Epithelial cell of proximal tubule (primary cell): ENCODE results near the gene ANKRD13A. TPM values are rescaled to one million over a fixed set of nuclear protein-coding genes. Genes with fewer than 3 reads are reported as not detected.

ENCODE experiments used
- DNase-seq: peaks from one replicate; pipeline ENCODE4 v3.0.0-alpha.2; 2011; ENCODE audit warnings: low read depth
- H3K4me3 ChIP-seq: 2 replicates; pipeline ENCODE4 v1.5.1; 2011; ENCODE audit warnings: low read depth, mild to moderate bottlenecking, low read length
- CTCF ChIP-seq: conservative IDR thresholded peaks from 2 replicates; pipeline ENCODE4 v1.5.1; 2012; ENCODE audit warnings: low read depth, mild to moderate bottlenecking, low read length
- total RNA-seq: library from RNA; depleted of rRNA; stranded (reverse); fragments of >200 nt; gene quantifications from 2 replicates; pipeline ENCODE4 v1.2.3, GENCODE V29; 2015

The ANKRD13A gene
- total RNA-seq, 1 donor from 2014 or later, result 43.8 TPM

- no peak for DNase-seq
- H3K4me3 ChIP-seq, result no peak overlapping the region
- no peak for TF ChIP-seq CTCF
Measured at GRCh38 chr12:110029290-110029815, 30.1 kb downstream of the ANKRD13A start.

GRCh38 chr12:110033888-110034287 is 34.7 kb downstream of the ANKRD13A start:
- no peak overlapping the region for H3K4me3 ChIP-seq
- no peak for DNase-seq
- TF ChIP-seq CTCF, result no peak

- no peak for TF ChIP-seq CTCF
- H3K4me3 ChIP-seq, result no peak overlapping the region
- no peak for DNase-seq
Measured at GRCh38 chr12:110035534-110036104, 36.4 kb downstream of the ANKRD13A start.

GRCh38 chr12:110037315-110037714 is 38.1 kb downstream of the ANKRD13A start:
- no peak for TF ChIP-seq CTCF
- no peak overlapping the region for H3K4me3 ChIP-seq
- no peak for DNase-seq

GRCh38 chr12:110038741-110039084 is 39.5 kb downstream of the ANKRD13A start:
- no peak for TF ChIP-seq CTCF
- no peak for DNase-seq
- no peak overlapping the region for H3K4me3 ChIP-seq

GRCh38 chr12:110039085-110039807 is 40.0 kb downstream of the ANKRD13A start:
- peak; percentile 93 for DNase-seq
- no peak overlapping the region for H3K4me3 ChIP-seq
- TF ChIP-seq CTCF, result no peak

- TF ChIP-seq CTCF, result no peak
- DNase-seq, result no peak
- no peak overlapping the region for H3K4me3 ChIP-seq
Measured at GRCh38 chr12:110042264-110042663, 43.0 kb downstream of the ANKRD13A start.
